Iris pigment epithelial cell (primary cell): ENCODE data around the gene TBC1D16.
A peak's percentile ranks its signal among the peaks of the same experiment; 100 is the strongest.
"Not testable (repeated sequence)": the region's sequence is repeated elsewhere in the genome, so short reads cannot be mapped to it uniquely, and the experiment has no call there.

ENCODE experiments used
- DNase-seq: peaks from one replicate; pipeline ENCODE4 v3.0.0-alpha.2; 2011; ENCODE audit warnings: low read depth

TBC1D16 gene

GRCh38 chr17:80053102-80053501 is 17.4 kb upstream of the TBC1D16 start:
- no peak for DNase-seq

- DNase-seq, result no peak
Observed at GRCh38 chr17:80051681-80052080, 16.0 kb upstream of the TBC1D16 start.

- no peak for DNase-seq
Observed at GRCh38 chr17:80050706-80051105, 15.0 kb upstream of the TBC1D16 start.

GRCh38 chr17:80049986-80050385 is 14.3 kb upstream of the TBC1D16 start:
- DNase-seq, result no peak

- no peak for DNase-seq
Observed at GRCh38 chr17:80047176-80047575, 11.5 kb upstream of the TBC1D16 start.

- not testable (repeated sequence) for DNase-seq
Observed at GRCh38 chr17:80046709-80047108, 11.0 kb upstream of the TBC1D16 start.

- DNase-seq, result no peak
Observed at GRCh38 chr17:80045703-80046102, 10.0 kb upstream of the TBC1D16 start.

GRCh38 chr17:80043963-80044362 is 8.3 kb upstream of the TBC1D16 start:
- DNase-seq, result no peak

- no peak for DNase-seq
Observed at GRCh38 chr17:80036715-80037477, 1.2 kb upstream of the TBC1D16 start.

- peak; percentile 69 for DNase-seq
Observed at GRCh38 chr17:80035937-80036714, 454 bp upstream of the TBC1D16 start, which contains the start of gene CCDC40. Gene CCDC40 (plus strand): TSS chr17:80036642. CDS start chr17:80036663, 21 bp downstream.

- peak; percentile 77 for DNase-seq
Observed at GRCh38 chr17:80034791-80035686, 633 bp downstream of the TBC1D16 start.

GRCh38 chr17:80033840-80034239 is 1.8 kb downstream of the TBC1D16 start:
- DNase-seq, result no peak

GRCh38 chr17:80032614-80033171 is 3.0 kb downstream of the TBC1D16 start:
- no peak for DNase-seq

GRCh38 chr17:80031691-80032430 is 3.8 kb downstream of the TBC1D16 start:
- no peak for DNase-seq

GRCh38 chr17:80030730-80031410 is 4.8 kb downstream of the TBC1D16 start:
- no peak for DNase-seq

GRCh38 chr17:80029258-80029974 is 6.3 kb downstream of the TBC1D16 start:
- DNase-seq, result peak; percentile 64

GRCh38 chr17:80028030-80028429 is 7.6 kb downstream of the TBC1D16 start:
- no peak for DNase-seq

GRCh38 chr17:80027043-80027435 is 8.6 kb downstream of the TBC1D16 start:
- DNase-seq, result no peak

- no peak for DNase-seq
Observed at GRCh38 chr17:80026359-80027042, 9.2 kb downstream of the TBC1D16 start.
